Measurements from ENCODE around the gene PLEKHG4B. TPM values are rescaled to one million over a fixed set of nuclear protein-coding genes. Genes with fewer than 3 reads are reported as not detected.
"Not testable (repeated sequence)": the region's sequence is repeated elsewhere in the genome, so short reads cannot be mapped to it uniquely, and the experiment has no call there.

PLEKHG4B gene
- polyA plus RNA-seq, 6 donors from 2014 or later, result 0.03 TPM; not detected in 5

DNA sequence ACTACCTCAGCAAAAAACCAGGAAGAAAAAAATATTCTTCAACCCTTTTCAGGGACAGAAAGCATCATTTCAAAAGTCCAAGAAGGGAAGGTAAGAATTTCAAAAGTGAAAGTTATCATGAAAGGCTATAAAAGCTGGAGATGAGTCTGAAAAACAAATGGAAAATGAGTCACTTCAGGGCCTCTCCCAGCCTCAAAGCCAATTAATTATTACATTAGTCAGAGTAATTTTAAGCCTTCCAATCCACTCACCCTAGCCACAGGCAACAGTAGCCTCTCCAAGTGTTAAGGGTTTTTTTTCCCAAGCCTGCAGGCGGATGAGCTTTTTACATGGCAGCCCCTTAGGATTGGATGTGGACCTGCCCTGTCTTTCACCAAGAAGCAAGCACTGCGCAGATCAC is 123.3 kb downstream of the PLEKHG4B start:
- H3K9me3 Mint-ChIP-seq; H3K36me3 Mint-ChIP-seq; DNase-seq; H3K27me3 Mint-ChIP-seq; ATAC-seq (ENCODE audit: low read depth in 2 of 2): not testable (repeated sequence)
- Mint-ChIP-seq H3K27ac (peak overlapping the region in 3 of 6 donors; percentile 1 to 38 (median 35)), H3K4me1 (peaks cover 27 to 50% (median 42%) of the 10 kb centered on the region in 3 donors), H3K4me3 (peak overlapping the region; percentile 18 to 79 (median 34))

DNA sequence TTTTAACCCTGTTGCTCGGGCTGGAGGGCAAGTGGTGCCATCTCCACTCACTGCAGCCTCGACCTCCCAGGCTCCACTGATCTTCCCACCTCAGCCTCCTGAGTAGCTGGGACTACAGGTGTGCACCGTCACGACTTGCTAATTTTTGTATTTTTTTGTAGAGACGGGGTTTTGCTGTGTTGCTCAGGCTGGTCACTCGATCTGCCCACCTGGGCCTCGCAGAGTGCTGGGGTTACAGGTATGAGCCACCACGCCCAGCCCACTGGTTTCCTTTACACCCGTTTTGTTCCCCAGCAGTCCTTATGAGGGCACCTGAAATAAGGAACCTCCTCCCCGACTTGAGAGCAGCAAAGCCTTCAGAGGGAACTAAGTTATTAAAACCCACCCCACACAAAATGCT is 124.1 kb downstream of the PLEKHG4B start:
- not testable (repeated sequence) for H3K9me3 Mint-ChIP-seq; DNase-seq; H3K36me3 Mint-ChIP-seq; ATAC-seq (ENCODE audit: low read depth in 2 of 2); H3K27me3 Mint-ChIP-seq
- Mint-ChIP-seq H3K4me3 (peak overlapping the region in 2 of 8 donors; percentile 30 to 79), H3K4me1 (peaks cover 26 to 55% (median 48%) of the 10 kb centered on the region in 3 donors), H3K27ac (peak overlapping the region in 1 of 6 donors; percentile 50)

DNA sequence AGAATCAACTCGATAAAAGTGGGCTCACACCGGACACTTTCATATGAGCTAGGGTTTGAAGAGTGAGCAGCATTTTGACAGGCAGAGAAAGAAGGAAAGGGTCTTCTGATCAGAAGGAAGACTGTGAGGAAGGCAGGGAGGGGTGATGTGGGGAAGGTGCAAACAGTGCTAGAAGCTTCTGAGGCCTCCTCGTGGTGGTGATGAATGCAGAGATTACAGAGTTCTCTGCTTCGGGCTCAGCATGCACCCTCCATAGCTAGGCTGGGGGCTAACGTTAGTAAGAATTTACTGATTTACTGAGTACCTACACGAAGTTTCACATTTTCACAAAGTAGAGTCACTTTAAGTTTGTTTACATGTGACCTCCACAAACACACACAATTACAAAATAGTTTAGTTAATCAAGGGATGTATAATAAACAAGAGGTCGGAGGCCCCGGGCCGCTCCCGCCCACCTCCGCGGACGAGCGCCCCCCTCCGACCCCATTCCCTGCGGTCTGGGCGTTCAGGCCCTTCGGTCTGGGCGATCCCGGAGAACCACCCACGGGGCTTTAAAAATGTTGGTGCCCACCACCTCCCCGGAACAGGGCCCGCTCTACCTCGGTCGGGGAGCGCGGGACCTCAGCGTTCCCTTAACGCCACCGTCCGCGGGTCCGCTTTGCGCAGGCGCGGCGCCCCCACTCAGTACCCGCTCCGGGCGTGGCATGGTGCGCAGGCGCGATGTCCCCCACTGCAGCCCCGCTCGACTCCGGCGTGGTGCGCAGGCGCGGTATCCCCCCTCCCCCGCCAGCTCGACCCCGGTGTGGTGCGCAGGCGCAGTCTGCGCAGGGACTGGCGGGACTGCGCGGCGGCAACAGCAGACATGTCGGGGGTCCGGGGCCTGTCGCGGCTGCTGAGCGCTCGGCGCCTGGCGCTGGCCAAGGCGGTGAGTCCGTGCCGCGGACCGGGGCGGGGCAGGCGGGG is 125.8 kb downstream of the PLEKHG4B start, which contains the start of the genes CCDC127 and SDHA:
CCDC127 (minus strand) TSS at position 660 of the 963 bp plus-strand sequence. CDS start 1,304 bp downstream, outside the sequence.
SDHA (plus strand) TSS at position 827 of the 963 bp plus-strand sequence; CDS start at position 863, 36 bp downstream.
- H3K9me3 Mint-ChIP-seq, H3K27me3 Mint-ChIP-seq, H3K36me3 Mint-ChIP-seq: not testable (repeated sequence)
- DNase-seq, result peak; percentile 100
- ATAC-seq (ENCODE audit: low read depth in 2 of 2), result peak; percentile 85 to 89
- Mint-ChIP-seq H3K27ac (peak within 1 kb of the TSS; percentile 88 to 97 (median 92)), H3K4me3 (peak within 1 kb of the TSS; percentile 88 to 97 (median 94)), H3K4me1 (peaks cover 32 to 70% (median 62%) of the 10 kb centered on the region in 3 donors)

- Mint-ChIP-seq H3K27me3 (no peaks in the 10 kb centered on the region), H3K9me3 (no peaks in the 10 kb centered on the region), H3K4me3 (peak overlapping the region; percentile 88 to 97 (median 94)), H3K27ac (peak overlapping the region; percentile 88 to 97 (median 92)), H3K4me1 (peaks cover 38 to 76% (median 65%) of the 10 kb centered on the region in 3 donors), H3K36me3 (peaks cover 0 to 6% of the 10 kb centered on the region in 2 donors)
- ATAC-seq (ENCODE audit: low read depth in 2 of 2), result peak; percentile 10 to 14
- peak; percentile 20 for DNase-seq
These were observed 126.7 kb downstream of the PLEKHG4B start for GRCh38 chr5:218457-219291.

DNA sequence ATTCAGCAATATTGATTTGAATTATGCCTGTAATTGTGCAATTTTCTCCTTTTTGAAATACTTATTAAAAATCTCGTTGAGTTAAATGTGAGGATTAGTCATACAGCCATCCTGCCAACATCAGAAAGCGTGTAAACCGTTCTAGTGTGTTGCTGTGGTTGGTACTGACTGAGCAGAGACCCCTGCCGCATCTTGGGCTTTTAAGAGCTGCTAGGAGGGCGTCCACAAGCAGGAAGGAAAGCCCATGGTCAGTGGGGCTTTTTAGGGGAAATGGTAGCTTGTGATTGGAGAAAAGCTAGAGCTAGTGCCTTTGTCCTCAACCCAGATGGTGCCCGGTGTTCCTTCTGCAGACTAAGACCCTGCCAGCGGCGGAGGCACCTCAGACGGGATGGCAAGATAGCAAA is 127.5 kb downstream of the PLEKHG4B start:
- peaks cover 32 to 68% (median 57%) of the 10 kb centered on the region in 3 donors for H3K4me1 Mint-ChIP-seq
- peak; percentile 16 for DNase-seq
- no peaks in the 10 kb centered on the region for H3K9me3 Mint-ChIP-seq
- no peaks in the 10 kb centered on the region for H3K36me3 Mint-ChIP-seq
- ATAC-seq (ENCODE audit: low read depth in 2 of 2), result no peak
- peak overlapping the region; percentile 88 to 97 (median 92) for H3K27ac Mint-ChIP-seq
- no peaks in the 10 kb centered on the region for H3K27me3 Mint-ChIP-seq
- peak overlapping the region; percentile 88 to 97 (median 94) for H3K4me3 Mint-ChIP-seq

DNA sequence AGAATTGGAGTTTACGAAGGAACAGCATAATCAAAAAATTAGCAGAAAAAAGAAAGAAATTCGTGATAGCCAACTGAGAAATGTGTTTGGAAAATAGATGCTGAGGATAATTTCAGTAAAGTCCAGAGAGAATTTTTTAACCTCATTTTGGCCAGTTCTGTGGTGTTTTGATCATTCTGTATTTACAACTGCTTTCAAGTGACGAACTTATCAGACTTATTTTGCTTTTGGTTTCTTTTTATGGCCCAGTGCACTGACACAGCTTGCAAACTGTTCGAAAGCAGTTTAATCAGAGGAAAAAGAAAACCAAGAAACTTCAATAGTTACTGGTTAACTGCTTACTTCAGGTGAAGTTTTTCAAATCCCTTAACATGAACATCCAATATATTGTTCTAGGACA is 128.0 kb downstream of the PLEKHG4B start:
- ATAC-seq (ENCODE audit: low read depth in 2 of 2) (no peak), DNase-seq (peak; percentile 29)
- H3K4me3 Mint-ChIP-seq, result peak overlapping the region; percentile 88 to 97 (median 94)
- peak overlapping the region; percentile 88 to 97 (median 92) for H3K27ac Mint-ChIP-seq
- peaks cover 4 to 5% of the 10 kb centered on the region in 2 donors for H3K36me3 Mint-ChIP-seq
- H3K9me3 Mint-ChIP-seq, result no peaks in the 10 kb centered on the region
- peaks cover 34 to 62% (median 54%) of the 10 kb centered on the region in 3 donors for H3K4me1 Mint-ChIP-seq
- no peaks in the 10 kb centered on the region for H3K27me3 Mint-ChIP-seq

DNA sequence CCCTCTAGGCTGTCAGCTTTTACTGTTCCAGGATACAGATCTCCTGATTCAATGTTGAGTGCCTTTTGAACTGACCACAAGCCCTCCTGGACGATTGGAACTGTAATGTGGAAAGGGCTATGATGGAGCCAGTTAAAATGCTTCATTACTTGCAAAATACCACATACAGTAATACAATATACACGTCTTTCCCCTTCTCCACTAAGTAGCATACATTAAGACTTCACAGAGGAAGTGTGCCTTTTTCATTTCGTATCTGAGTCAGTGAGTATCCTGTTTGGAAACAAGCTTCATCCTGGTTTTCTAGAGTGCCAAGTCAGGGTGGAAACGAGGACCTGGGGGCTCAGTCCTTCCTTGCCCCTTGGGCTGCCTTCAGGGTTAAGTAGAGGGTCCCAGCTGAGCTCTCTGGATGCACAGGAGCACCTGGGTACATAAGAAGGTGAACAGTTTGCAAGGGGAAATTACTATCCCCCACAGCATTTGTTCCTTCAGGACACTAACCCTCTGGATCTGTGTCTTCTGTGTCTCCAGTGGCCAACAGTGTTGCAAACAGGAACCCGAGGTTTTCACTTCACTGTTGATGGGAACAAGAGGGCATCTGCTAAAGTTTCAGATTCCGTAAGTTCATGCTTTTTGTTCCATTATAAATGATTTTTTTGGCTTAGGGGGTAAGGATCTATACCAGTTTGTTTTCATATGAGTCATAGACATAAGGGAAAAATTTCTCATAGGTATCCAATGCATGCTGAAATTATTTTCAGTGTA is 131.2 kb downstream of the PLEKHG4B start:
- not testable (repeated sequence) for H3K9me3 Mint-ChIP-seq; H3K27me3 Mint-ChIP-seq; DNase-seq; ATAC-seq (ENCODE audit: low read depth in 2 of 2)
- peak overlapping the region in 1 of 6 donors; percentile 62 for H3K27ac Mint-ChIP-seq
- peak overlapping the region in 1 of 8 donors; percentile 41 for H3K4me3 Mint-ChIP-seq
- H3K36me3 Mint-ChIP-seq, result peaks cover 12 to 28% of the 10 kb centered on the region in 2 donors
- peaks cover 23 to 40% (median 36%) of the 10 kb centered on the region in 3 donors for H3K4me1 Mint-ChIP-seq

GRCh38 chr5:223791-224190 is 131.8 kb downstream of the PLEKHG4B start:
- H3K4me1 Mint-ChIP-seq, result peaks cover 23 to 40% (median 36%) of the 10 kb centered on the region in 3 donors
- no peaks in the 10 kb centered on the region for H3K27me3 Mint-ChIP-seq
- peak overlapping the region in 1 of 6 donors; percentile 26 for H3K27ac Mint-ChIP-seq
- H3K4me3 Mint-ChIP-seq, result no peak overlapping the region
- peaks cover 12 to 28% of the 10 kb centered on the region in 2 donors for H3K36me3 Mint-ChIP-seq
- no peaks in the 10 kb centered on the region for H3K9me3 Mint-ChIP-seq
- DNase-seq (no peak), ATAC-seq (ENCODE audit: low read depth in 2 of 2) (no peak)

- ATAC-seq (ENCODE audit: low read depth in 2 of 2), result no peak
- peak overlapping the region in 1 of 6 donors; percentile 79 for H3K27ac Mint-ChIP-seq
- peaks cover 17 to 35% of the 10 kb centered on the region in 2 donors for H3K36me3 Mint-ChIP-seq
- no peaks in the 10 kb centered on the region for H3K27me3 Mint-ChIP-seq
- peaks cover 26 to 28% (median 26%) of the 10 kb centered on the region in 3 donors for H3K4me1 Mint-ChIP-seq
- no peak overlapping the region for H3K4me3 Mint-ChIP-seq
- no peak for DNase-seq
- no peaks in the 10 kb centered on the region for H3K9me3 Mint-ChIP-seq
These were observed 133.4 kb downstream of the PLEKHG4B start for GRCh38 chr5:225334-225733.

GRCh38 chr5:227375-227774 is 135.4 kb downstream of the PLEKHG4B start:
- not testable (repeated sequence) for DNase-seq; ATAC-seq (ENCODE audit: low read depth in 2 of 2); H3K27ac Mint-ChIP-seq; H3K9me3 Mint-ChIP-seq; H3K27me3 Mint-ChIP-seq; H3K4me3 Mint-ChIP-seq
- peaks cover 17 to 35% of the 10 kb centered on the region in 2 donors for H3K36me3 Mint-ChIP-seq
- H3K4me1 Mint-ChIP-seq, result peaks cover 10 to 21% (median 10%) of the 10 kb centered on the region in 3 donors

DNA sequence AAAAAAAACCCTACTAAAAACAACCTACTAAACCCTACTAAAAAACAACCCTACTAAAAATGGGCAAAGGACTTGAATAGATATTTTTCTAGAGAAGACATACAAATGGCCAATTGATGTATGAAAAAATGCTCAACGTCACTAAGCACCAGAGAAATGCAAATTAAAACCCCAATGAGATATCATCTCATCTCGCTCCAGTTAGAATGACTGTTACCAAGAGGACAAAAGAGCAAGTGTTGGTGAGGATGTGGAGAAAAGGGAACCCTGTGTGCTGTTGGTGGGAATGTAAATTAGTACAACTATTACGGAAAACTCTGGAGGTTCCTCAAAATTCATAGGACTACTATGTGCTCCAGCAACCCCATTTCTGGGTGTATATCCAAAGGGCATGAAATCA is 136.9 kb downstream of the PLEKHG4B start:
- DNase-seq (no peak), ATAC-seq (ENCODE audit: low read depth in 2 of 2) (no peak)
- Mint-ChIP-seq H3K36me3 (peaks cover 24 to 42% of the 10 kb centered on the region in 2 donors), H3K4me3 (no peak overlapping the region), H3K4me1 (peaks cover 0 to 12% (median 2%) of the 10 kb centered on the region in 3 donors), H3K9me3 (no peaks in the 10 kb centered on the region), H3K27me3 (no peaks in the 10 kb centered on the region), H3K27ac (no peak overlapping the region)

- DNase-seq (no peak), ATAC-seq (ENCODE audit: low read depth in 2 of 2) (no peak)
- H3K36me3 Mint-ChIP-seq, result peaks cover 28 to 39% of the 10 kb centered on the region in 2 donors
- no peaks in the 10 kb centered on the region for H3K27me3 Mint-ChIP-seq
- H3K4me1 Mint-ChIP-seq, result peaks cover 0 to 6% (median 0%) of the 10 kb centered on the region in 3 donors
- H3K4me3 Mint-ChIP-seq, result no peak overlapping the region
- peak overlapping the region in 2 of 6 donors; percentile 61 to 65 for H3K27ac Mint-ChIP-seq
- H3K9me3 Mint-ChIP-seq, result no peaks in the 10 kb centered on the region
These were observed 138.7 kb downstream of the PLEKHG4B start for GRCh38 chr5:230711-231110.
